Activated B cell treated with CpG ODN at 0.5 μM for 24 hours (primary cell): ENCODE data around the gene SMG1. TPM values are rescaled to one million over a fixed set of nuclear protein-coding genes. Genes with fewer than 3 reads are reported as not detected.
"Not testable (repeated sequence)": the region's sequence is repeated elsewhere in the genome, so short reads cannot be mapped to it uniquely, and the experiment has no call there.

Experiments
- ATAC-seq: fragments of 200-7000 bp; cut with Tn5 transposase; one replicate; pipeline ENCODE4 v1.10.0; 2021; ENCODE audit warnings: low read depth, mild to moderate bottlenecking, moderate library complexity
- CTCF ChIA-PET: fragments of 350-600 bp; sonication (Branson Sonifier 250); formaldehyde crosslinking; loops from one replicate; lab custom pipeline; 2021; ENCODE audit warnings: antibody characterized with exemption; lab: Charles Lee
- POLR2A ChIA-PET: fragments of 350-600 bp; sonication (Branson Sonifier 250); formaldehyde crosslinking; loops from one replicate; lab custom pipeline; 2021; ENCODE audit warnings: antibody characterized with exemption; lab: Charles Lee
- DNase-seq: peaks from one replicate; pipeline ENCODE4 v3.0.0; 2022
- H3K27ac Mint-ChIP-seq: one replicate; pipeline ENCODE4 v1.8.0; 2020; ENCODE audit warnings: mixed read lengths
- H3K27me3 Mint-ChIP-seq: one replicate; pipeline ENCODE4 v1.8.0; 2021; ENCODE audit warnings: mixed read lengths
- H3K36me3 Mint-ChIP-seq: one replicate; pipeline ENCODE4 v1.8.0; 2021; ENCODE audit warnings: low read depth, mixed read lengths
- H3K4me1 Mint-ChIP-seq: one replicate; pipeline ENCODE4 v1.8.0; 2021; ENCODE audit warnings: mixed read lengths
- H3K4me3 Mint-ChIP-seq: one replicate; pipeline ENCODE4 v1.8.0; 2020; ENCODE audit warnings: mild to moderate bottlenecking, mixed read lengths
- H3K9me3 Mint-ChIP-seq: one replicate; pipeline ENCODE4 v1.8.0; 2020; ENCODE audit warnings: mixed read lengths
- intact Hi-C: fragments of 100-400 bp; cut with micrococcal nuclease; formaldehyde crosslinking; loops from one replicate; pipeline ENCODE4 v1.15.1; 2024
- total RNA-seq: library from RNA; stranded (reverse); gene quantifications from 2 replicates; pipeline ENCODE4 v1.2.3, GENCODE V29; 2022

SMG1 gene
- total RNA-seq, 1 donor from 2014 or later, result 215 TPM

DNA sequence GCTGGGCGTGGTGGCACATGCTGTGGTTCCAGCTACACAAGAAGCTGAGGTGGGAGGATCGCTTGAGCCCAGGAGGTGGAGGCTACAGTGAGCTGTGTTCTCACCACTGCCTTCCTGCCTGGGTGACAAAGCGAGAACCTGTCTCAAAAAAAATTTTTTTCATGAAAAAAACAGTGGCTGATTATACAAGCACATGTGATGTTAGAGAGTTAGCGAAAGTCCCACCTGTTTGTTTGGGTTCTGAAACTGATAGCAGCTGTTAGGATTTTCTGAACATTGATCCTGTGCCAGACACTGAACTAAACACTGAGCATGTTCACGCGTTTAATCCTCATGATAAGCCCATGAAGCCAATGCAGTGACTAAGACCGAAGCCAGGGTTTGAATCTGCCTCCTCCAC is 159.0 kb downstream of the SMG1 start:
- POLR2A ChIA-PET, H3K27ac Mint-ChIP-seq, H3K4me1 Mint-ChIP-seq, H3K27me3 Mint-ChIP-seq, DNase-seq, H3K36me3 Mint-ChIP-seq, H3K9me3 Mint-ChIP-seq, ATAC-seq, H3K4me3 Mint-ChIP-seq, intact Hi-C loops, CTCF ChIA-PET: not testable (repeated sequence)

DNA sequence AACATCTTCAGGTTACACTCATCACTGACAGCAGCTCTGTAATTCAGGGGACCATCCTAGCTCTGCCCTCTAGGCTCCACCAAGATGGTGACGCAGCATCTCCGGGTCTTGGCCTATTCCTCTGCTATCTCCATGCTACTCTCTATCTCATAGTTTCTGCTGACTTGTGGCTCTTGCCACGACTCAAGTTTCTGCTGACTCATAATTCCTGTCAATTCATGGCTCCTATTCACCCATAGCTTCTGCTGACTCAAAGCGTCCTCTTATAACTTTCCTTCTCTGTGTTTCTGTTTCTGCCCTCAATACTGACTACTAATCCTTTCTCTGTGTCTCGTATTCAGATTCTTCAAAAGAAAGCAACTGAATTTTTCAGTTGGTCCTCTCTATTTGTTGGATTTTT is 163.5 kb downstream of the SMG1 start:
- H3K27me3 Mint-ChIP-seq, CTCF ChIA-PET, intact Hi-C loops, ATAC-seq, POLR2A ChIA-PET, H3K27ac Mint-ChIP-seq, H3K36me3 Mint-ChIP-seq, DNase-seq, H3K9me3 Mint-ChIP-seq, H3K4me1 Mint-ChIP-seq, H3K4me3 Mint-ChIP-seq: not testable (repeated sequence)

DNA sequence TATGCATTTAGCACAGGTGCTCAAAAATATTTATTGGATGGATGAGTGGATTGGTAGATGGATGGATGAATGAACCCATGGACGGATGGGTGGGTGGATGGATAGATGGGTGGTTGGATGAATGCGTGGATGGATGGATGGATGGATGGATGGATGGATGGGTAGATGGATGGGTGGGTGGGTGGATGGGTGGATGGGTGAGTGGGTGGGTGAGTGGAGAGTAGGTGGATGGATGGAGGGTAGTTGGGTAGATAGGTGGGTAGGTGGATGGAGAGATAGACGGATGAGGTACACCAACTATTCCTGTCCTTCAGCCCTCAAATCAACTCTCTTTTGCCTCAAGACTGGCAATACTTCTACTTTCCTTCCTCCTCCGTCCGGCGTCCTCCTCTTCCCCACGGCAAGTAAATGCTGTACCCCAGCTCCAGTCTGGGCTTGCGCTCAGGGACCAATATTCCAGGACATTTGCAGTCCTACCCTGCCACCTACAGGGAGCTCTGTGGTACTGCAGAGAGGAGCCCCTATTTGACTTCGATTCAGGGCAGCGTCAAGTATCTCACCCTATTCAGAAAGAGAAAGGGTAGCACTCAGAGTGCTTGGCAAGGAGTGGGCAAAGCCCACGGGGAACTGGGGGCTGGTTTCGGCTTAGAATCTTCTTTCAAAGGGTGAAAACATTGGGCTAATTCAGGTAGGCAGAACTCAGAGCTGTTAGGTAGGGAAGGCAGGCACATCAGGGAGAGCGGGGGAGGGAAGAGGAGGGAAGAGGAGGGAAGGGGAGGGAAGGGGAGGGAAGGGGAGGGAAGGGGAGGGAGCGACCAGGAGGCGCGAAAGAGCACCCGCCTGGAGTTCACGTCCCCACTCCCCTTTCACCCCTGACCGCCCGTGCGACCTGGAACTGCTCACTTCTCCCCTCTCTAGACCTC is 166.3 kb downstream of the SMG1 start:
- CTCF ChIA-PET, POLR2A ChIA-PET, H3K4me3 Mint-ChIP-seq, H3K27me3 Mint-ChIP-seq, H3K36me3 Mint-ChIP-seq, H3K27ac Mint-ChIP-seq, H3K9me3 Mint-ChIP-seq, intact Hi-C loops: not testable (repeated sequence)
- ATAC-seq (peak; percentile 95), DNase-seq (peak; percentile 24)
- peaks cover 11% of the 10 kb centered on the region for H3K4me1 Mint-ChIP-seq

DNA sequence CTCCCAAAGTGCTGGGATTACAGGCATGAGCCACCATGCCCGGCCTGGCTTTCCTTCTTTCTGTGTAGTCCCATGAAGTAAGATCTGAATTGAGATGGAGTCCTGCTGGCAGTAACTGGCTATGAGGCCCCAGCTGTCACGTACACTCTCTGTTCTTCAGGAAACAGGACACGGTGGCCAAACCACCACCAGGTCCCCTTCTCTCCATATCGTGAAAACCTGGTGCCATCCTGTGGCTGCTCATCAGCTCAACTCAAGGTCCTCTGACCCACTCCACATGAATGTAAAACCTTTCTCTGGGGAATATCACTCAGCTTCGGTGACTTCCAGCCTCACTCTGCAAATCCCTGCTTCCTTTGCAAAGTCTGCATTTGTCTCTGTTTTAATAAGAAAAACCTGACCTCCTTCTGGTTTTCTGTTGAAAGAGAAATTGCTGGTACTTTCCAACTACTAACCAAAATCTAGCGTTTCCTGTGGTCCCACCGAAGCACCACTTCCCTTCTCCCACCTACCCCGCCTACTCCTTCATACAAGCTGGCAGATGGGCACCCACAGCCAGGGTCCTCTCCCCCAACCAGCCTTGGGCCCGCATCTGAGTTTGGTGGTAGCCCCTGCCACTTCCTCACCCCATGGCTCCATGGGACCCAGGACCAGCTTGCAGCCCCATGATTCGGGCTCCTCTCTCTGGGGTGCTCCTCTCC is 168.1 kb downstream of the SMG1 start:
- CTCF ChIA-PET, DNase-seq, POLR2A ChIA-PET, H3K27ac Mint-ChIP-seq, ATAC-seq, H3K4me3 Mint-ChIP-seq, H3K36me3 Mint-ChIP-seq, H3K27me3 Mint-ChIP-seq, H3K9me3 Mint-ChIP-seq, intact Hi-C loops: not testable (repeated sequence)
- peaks cover 11% of the 10 kb centered on the region for H3K4me1 Mint-ChIP-seq

DNA sequence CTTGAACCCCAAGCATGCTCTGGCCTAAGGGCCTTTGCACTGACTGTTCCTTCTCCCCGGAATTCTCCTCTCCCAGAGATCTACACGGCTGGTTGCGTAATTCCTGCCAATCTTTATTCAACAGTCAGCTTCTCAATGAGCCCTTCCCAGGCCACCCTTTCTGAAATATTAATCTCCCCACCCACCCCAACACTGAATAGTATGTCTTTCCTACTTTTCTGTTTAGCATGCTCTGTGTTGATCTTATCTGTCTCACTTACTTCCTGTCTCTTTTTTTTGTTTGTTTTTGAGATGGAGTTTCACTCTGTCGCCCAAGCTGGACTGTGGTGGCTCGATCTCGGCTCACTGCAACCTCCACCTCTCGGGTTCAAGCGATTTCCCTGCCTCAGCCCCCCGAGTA is 169.6 kb downstream of the SMG1 start:
- ATAC-seq, DNase-seq, H3K27me3 Mint-ChIP-seq, H3K4me3 Mint-ChIP-seq, CTCF ChIA-PET, intact Hi-C loops, H3K36me3 Mint-ChIP-seq, H3K9me3 Mint-ChIP-seq: not testable (repeated sequence)
- Mint-ChIP-seq H3K4me1 (peaks cover 11% of the 10 kb centered on the region), H3K27ac (peak overlapping the region; percentile 19)
- POLR2A ChIA-PET, result interaction anchor here (0.9 kb wide), 1 partner anchor 45 kb away, joined by 3 read pairs; the partner anchor contains the start of gene ARL6IP1

Other genes with a start within 250 kb of the SMG1 start
- 2,443 and 2,956 TPM in 2 replicates for gene RPS15A, start 136.1 kb downstream of the SMG1 start, total RNA-seq
- gene ARL6IP1, start 124.9 kb downstream of the SMG1 start, total RNA-seq, result 94.0 and 98.3 TPM in 2 replicates
- not detected in 2 replicates for gene TMC7, start 57.5 kb upstream of the SMG1 start, total RNA-seq
- gene COQ7, start 141.2 kb upstream of the SMG1 start, total RNA-seq, result 13.6 and 17.5 TPM in 2 replicates
- gene ITPRIPL2, start 187.6 kb upstream of the SMG1 start, total RNA-seq, result 7.4 and 8.3 TPM in 2 replicates
- gene SYT17, start 241.8 kb upstream of the SMG1 start, total RNA-seq, result 21.2 and 25.4 TPM in 2 replicates